ENCODE data around the gene FBP2. TPM values are rescaled to one million over a fixed set of nuclear protein-coding genes. Genes with fewer than 3 reads are reported as not detected.

FBP2 gene
- total and polyA plus RNA-seq, 2 of the 4 experiments (the other 2 are of a cell fraction), result not detected

- dilution Hi-C loops (cut with HindIII; ENCODE audit: low sequenced_read_pairs, unreplicated experiment), result no loop called here
- WGBS, 2 experiments (ENCODE audit: extremely low coverage in 2 of 2, insufficient read length in 1 of 2), result no CpG with 5 or more reads among the region's 2 CpGs
- in situ Hi-C loops (cut with MboI; ENCODE audit: low sequenced_read_pairs), result no loop called here
These were observed 26.4 kb downstream of the FBP2 start for GRCh38 chr9:94567271-94567670.

More at GRCh38 chr9:94567271-94567670, 26.4 kb downstream of the FBP2 start:
- BruUV-seq (replicated peaks), result no TSS peak
- no peaks in the 10 kb centered on the region for H3K9me1 ChIP-seq (ENCODE audit: insufficient read depth, low read length)
- no peak overlapping the region for H3K27ac ChIP-seq (ENCODE audit: insufficient read depth, low read length)
- no peak overlapping the region for H2BK15ac ChIP-seq (ENCODE audit: low read depth, low read length)
- no peak overlapping the region for H3K4ac ChIP-seq (ENCODE audit: low read depth, low read length)
- H3K9me3 ChIP-seq (ENCODE audit: control insufficient read depth, insufficient read depth, low read length), result no peaks in the 10 kb centered on the region
- H3K4me1 ChIP-seq (ENCODE audit: control insufficient read depth, insufficient read depth, low read length), result no peaks in the 10 kb centered on the region
- TF ChIP-seq POLR2A (IDR thresholded peaks at IDR 0.05; ENCODE audit: low read depth, low read length) (no peak), RFX5 (IDR thresholded peaks at IDR 0.05; ENCODE audit: low read depth, low read length) (no peak), RAD21 (IDR thresholded peaks at IDR 0.05; ENCODE audit: low read length) (no peak), MAFK (IDR thresholded peaks at IDR 0.05; ENCODE audit: low read depth, low read length) (no peak), RCOR1 (IDR thresholded peaks at IDR 0.05; ENCODE audit: insufficient replicate concordance, low read length) (no peak), FOS (IDR thresholded peaks at IDR 0.05; ENCODE audit: low read depth, low read length) (no peak), MXI1 (IDR thresholded peaks at IDR 0.05; ENCODE audit: borderline replicate concordance, low read depth, low read length) (no peak), CEBPB (IDR thresholded peaks at IDR 0.05; ENCODE audit: low read depth, low read length) (no peak)
- no peak overlapping the region for H2AK5ac ChIP-seq (ENCODE audit: low read depth, low read length)
- no peaks in the 10 kb centered on the region for H4K20me1 ChIP-seq (ENCODE audit: insufficient read depth, low read length)
- no peak overlapping the region for H4K5ac ChIP-seq (ENCODE audit: low read depth, low read length)
- no peaks in the 10 kb centered on the region for H3K79me1 ChIP-seq (ENCODE audit: low read depth in 1 of 2, low read length in 2 of 2)
- H3K18ac ChIP-seq (ENCODE audit: low read depth, low read length), result no peak overlapping the region
- no peak overlapping the region for H3K56ac ChIP-seq (ENCODE audit: extremely low read depth, insufficient read depth, low read length)
- no peaks in the 10 kb centered on the region for H3K36me3 ChIP-seq (ENCODE audit: control insufficient read depth, insufficient read depth, low read length)
- intact Hi-C loops (cut with micrococcal nuclease), result loop anchor here (10.0 kb wide), 1 partner anchor 62 kb away; no protein-coding TSS in a partner anchor
- no peak overlapping the region for H3K4me2 ChIP-seq (ENCODE audit: low read depth, low read length)
- ChIA-PET CTCF (no interaction called here), POLR2A (ENCODE audit: unreplicated experiment) (no interaction called here)
- H2BK5ac ChIP-seq (ENCODE audit: low read depth, low read length, poor library complexity, severe bottlenecking), result no peak overlapping the region
- H4K8ac ChIP-seq (ENCODE audit: low read depth in 2 of 2, low read length in 2 of 2), result no peak overlapping the region
- H2AK9ac ChIP-seq (replicated peaks; ENCODE audit: low read depth, low read length, poor library complexity), result no peak overlapping the region
- H3K4me3 ChIP-seq (ENCODE audit: insufficient read depth, low read depth, low read length), result no peak overlapping the region
- no peak overlapping the region for H3K23ac ChIP-seq (ENCODE audit: low read depth, low read length)
- H2AFZ ChIP-seq (replicated peaks; ENCODE audit: low read length, poor library complexity), result no peak overlapping the region
- no peak for ATAC-seq (ENCODE audit: low read depth)
- no peak for DNase-seq
- H2BK120ac ChIP-seq (ENCODE audit: low read depth, low read length), result no peak overlapping the region
- no peak overlapping the region for H3K14ac ChIP-seq (replicated peaks; ENCODE audit: low read depth, low read length)
- H3K27me3 ChIP-seq (ENCODE audit: control insufficient read depth, insufficient read depth, low read length), result peaks cover 3% of the 10 kb centered on the region
- no peak overlapping the region for H3K9ac ChIP-seq (ENCODE audit: low read depth, low read length)
- H4K91ac ChIP-seq (ENCODE audit: insufficient read depth, low read depth, low read length), result no peak overlapping the region
- H2BK20ac ChIP-seq (ENCODE audit: low read depth, low read length), result no peak overlapping the region

Measured in IMR-90 (cell line).